AG08396 (cell line): Measurements from ENCODE around the gene RASIP1.
"Not testable (repeated sequence)": the region's sequence is repeated elsewhere in the genome, so short reads cannot be mapped to it uniquely, and the experiment has no call there.

Experiments
- DNase-seq: peaks from one replicate; pipeline ENCODE4 v3.0.0; 2012; ENCODE audit warnings: low spot score, mixed read lengths

The RASIP1 gene

DNA sequence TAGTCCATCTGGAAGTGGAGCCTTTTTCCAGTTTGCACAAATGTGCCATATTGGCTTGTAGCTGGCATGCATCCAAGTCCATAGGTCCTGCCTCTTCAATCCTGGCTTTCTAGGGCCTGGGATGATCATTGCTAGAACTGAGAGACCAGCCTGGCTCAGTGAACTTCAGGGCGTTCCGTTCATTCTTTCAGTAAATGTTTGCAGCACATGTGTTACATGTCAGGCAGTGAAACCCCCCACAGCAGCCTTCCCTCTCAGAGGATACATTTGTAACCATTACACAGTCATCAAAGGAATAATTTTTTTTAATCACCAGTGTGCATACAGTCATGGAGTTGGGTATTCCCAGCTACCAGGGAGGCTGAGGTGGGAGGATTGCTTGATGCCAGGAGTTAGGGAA is 35.0 kb downstream of the RASIP1 start:
- no peak for DNase-seq

DNA sequence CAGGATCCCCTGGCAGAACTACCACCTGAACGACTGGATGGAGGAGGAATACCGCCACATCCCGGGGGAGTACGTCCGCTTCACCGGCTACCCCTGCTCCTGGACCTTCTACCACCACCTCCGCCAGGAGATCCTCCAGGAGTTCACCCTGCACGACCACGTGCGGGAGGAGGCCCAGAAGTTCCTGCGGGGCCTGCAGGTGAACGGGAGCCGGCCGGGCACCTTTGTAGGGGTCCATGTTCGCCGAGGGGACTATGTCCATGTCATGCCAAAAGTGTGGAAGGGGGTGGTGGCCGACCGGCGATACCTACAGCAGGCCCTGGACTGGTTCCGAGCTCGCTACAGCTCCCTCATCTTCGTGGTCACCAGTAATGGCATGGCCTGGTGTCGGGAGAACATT is 37.1 kb downstream of the RASIP1 start:
- no peak for DNase-seq

DNA sequence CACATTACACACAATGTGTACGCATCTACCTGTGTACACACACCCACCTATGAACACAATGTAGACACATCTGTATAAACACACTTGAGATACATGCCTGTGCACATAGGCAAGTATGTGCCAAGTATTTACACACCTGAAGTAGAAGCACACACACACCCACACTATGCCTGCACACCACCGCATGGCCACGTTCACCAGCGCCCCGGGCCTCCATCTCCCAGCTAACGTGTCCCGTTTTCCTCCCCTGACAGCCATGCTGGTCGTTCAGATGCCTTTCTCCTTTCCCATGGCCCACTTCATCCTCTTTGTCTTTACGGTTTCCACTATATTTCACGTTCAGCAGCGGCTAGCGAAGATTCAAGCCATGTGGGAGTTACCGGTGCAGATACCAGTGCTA is 37.7 kb downstream of the RASIP1 start:
- no peak for DNase-seq

DNA sequence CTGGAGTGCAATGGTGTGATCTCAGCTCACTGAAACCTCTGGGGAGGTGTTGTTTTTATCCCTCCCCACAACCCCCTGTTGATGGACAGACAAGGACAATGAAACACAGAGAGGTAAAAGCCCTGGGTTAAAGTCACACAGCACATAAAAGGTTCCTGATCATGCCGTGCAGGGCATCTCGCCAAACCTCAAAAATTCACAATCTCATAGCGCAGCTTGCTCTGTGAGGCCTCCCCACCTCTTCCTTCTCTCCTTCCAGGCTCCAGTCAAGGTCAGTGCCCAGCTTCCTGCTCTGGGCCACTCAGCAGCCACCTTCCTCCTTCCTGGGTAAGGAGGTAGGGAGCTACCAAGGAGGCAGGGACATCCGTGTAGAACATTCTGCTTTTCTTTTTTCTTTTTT is 42.4 kb downstream of the RASIP1 start:
- peak; percentile 67 for DNase-seq

DNA sequence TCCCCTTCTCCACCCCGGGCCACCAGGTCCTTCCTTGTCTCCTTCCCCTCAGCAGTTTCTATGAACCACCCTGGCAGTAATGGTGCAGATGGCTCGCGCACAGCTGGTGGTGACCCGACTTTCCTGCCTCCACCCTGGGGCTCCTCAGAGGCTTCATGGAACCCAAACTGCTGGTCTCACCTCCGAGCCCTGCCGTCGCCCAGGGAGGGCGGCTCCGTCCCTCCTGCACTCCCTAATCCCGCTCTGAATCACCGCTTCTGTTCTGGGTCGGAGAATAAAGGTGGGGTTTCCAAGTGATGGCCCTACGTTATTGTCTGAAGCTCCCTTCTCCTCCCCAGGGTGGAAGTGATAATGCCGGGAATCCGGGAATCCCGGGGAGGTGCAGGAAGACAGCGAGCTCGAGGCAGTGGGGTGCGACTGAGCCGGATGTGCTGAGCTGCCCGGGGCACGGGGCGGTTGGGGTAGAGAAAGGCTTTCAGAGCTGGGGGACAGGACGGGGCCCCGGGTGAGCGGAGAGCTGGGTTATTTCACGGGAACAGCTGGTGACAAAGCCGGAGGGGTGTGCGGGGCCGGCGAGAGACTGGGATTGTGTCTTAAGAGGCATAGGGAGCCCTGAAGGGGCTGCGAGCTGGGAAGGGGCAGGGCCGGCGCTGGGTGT is 43.9 kb downstream of the RASIP1 start:
- DNase-seq: no peak

DNA sequence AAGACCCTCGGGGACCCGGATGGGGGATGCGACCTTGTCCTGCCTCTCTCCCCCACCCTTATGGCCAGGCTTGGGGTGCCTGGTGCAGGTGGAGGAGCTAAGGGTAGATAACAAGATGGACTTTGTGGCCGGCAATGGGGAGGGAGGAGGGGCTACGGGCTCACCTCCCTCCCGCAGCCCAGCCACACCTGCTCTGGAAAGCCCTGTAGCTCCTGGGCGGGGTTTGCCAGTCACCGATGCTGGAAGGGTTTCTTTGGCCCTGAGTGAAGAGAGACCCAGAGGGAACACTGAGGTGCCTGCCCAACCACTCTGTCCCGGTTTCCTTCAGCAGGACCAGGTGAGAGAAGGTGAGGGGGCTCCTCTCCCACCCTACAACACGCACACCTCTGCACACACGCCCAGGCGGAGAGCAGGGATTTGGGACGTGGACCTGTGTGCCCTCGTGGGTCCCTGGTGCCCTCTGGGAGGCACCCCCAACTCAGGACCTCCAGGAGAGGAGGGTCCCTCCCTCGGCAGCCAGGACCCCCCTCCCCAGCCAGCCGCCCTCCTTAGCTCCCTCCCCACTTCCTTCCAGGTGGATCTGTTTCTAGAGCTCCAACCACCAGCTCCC is 44.6 kb downstream of the RASIP1 start, which contains the start of gene FUT2:
TSS of gene FUT2 (plus strand) at position 229 of the 610 bp plus-strand sequence. CDS start 6,986 bp downstream, outside the sequence.
- no peak for DNase-seq

DNA sequence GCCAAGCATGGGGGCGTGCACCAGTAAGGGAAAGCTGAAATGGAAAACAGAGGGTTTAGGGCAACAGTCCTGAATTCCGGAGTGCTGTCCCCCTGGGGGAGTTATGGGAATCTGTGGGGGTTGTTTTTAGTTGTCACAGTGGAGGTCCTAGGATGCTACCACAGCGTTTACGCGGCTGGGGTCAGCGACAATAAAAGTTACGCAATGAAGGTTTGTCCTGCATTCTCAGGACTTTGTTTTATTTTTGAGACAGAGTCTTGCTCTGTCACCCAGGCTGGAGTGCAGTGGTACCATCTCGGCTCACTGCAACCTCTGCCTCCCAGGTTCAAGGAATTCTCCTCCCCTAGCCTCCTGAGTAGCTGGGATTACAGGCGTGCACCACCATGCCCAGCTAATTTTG is 46.8 kb downstream of the RASIP1 start:
- not testable (repeated sequence) for DNase-seq

DNA sequence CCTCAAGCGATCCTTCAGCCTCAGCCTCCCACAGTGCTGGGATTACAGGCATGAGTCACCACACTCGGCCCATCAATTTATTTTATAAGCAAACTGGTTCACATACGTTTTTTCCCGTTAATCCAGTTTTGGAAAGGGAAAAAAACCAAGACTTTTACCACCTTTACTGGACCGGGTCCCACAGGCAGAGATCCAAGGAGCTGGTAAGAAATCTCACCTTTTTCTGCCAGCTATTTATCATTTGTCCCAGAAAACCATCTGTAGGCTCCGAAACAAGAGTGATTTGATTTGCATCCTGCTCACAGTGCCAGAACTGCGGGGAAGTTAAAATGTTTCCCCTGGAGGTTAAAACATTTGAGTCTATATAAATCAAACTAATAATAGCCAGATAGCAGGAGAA is 51.0 kb downstream of the RASIP1 start:
- no peak for DNase-seq

DNA sequence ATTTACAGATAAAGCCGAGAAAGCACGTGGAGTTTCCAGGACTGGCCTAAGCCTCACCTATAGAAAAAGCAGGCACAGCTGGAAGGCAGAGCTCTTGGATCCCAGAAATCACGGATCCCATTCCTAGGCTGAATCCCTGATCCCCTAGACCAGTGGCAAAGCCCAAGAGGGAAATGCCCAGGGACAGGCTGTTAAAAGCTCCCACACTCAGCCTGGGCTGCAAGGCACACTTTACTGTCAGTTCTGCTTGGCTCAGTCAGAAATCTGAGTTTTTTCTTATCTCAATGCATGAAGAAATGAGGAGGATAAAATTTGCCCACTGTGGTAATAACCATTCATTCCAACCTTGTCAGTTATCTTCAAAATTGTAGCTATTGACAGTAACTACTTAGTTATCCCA is 52.6 kb downstream of the RASIP1 start:
- no peak for DNase-seq

DNA sequence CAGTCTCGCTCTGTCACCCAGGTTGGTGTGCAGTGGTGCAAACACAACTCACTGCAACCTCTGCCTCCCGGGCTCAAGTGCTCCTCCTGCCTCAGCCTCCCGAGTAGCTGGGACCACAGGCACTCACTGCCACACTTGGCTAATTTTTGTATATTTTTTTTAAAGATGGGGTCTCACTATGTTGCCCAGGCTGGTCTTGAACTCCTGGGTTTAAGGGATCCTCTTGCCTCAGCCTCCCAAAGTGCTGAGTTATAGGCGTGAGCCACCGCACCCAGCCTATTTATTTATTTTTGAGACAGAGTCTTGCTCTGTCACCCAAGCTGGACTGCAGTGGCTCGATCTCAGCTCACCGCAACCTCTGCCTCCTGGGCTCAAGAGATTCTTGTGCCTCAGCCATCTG is 53.8 kb downstream of the RASIP1 start:
- DNase-seq: not testable (repeated sequence)

DNA sequence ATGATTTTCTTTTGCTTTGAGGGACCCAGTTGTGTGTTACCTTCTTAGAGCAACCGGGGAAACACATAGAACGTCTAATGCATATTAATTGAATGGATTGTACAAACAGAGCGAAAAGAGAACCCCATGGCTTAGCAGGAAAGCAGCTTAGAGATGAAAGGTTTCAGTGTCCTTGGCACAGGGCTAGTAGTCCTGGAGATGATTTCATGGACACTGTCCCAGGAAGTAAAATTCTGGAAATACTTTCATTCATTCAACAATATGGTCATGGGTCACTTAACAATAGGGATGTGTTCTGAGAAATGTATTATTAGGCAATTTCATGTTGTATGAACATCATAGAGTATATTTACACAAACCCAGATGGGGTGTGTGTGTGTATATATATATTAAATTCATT is 54.3 kb downstream of the RASIP1 start:
- DNase-seq: no peak

DNA sequence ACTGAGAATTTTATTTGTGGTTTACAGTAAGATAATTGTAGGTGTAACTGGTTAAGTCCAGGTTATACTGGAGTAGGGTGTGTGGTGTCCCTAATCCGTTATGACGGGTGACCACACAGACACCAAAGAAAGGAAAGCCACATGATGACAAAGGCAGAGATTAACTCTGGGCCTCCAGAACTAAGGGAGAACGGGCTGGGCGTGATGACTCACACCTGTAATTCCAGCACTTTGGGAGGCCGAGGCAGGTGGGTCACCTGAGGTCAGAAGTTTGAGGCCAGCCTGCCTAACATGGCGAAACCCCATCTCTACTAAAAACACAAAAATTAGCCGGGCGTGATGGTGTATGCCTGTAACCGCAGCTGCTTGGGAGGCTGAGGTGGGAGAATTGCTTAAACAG is 54.8 kb downstream of the RASIP1 start:
- no peak for DNase-seq

DNA sequence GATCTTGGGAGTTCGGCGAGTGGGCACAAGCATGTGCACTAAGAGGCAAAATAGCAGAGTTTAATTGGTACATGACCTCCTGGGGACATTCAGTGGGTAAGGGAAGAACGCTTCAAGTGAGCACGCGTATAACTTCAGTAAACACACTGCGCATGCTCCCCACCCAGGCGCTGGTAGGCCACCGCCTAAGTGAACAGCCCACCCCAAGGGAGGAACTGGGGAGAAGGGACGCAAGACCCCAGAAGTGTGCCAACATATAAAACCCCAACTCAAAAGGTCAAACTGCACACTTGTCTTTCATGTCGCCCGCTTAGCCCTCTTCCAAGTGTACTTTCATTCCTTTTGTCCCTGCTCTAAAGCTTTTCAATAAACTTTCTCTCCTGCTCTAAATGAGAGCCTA is 57.1 kb downstream of the RASIP1 start:
- DNase-seq: peak; percentile 34

DNA sequence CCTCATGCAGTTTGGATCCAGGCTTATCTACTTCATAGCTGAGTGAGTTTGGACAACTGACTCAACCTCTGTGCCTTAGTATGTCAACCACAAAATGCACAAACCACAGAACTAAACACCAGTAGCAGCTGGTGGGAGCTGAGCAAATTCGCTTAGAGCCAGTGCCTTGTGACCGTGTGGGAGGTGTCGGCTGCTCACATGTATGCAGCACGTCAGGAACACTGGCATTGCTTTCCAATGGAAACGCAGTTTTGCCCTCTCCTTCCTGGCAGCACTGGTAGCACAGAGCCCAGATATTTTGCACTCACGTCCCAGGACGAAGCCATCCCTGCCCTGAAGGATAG is 59.3 kb downstream of the RASIP1 start:
- DNase-seq: peak; percentile 91

DNA sequence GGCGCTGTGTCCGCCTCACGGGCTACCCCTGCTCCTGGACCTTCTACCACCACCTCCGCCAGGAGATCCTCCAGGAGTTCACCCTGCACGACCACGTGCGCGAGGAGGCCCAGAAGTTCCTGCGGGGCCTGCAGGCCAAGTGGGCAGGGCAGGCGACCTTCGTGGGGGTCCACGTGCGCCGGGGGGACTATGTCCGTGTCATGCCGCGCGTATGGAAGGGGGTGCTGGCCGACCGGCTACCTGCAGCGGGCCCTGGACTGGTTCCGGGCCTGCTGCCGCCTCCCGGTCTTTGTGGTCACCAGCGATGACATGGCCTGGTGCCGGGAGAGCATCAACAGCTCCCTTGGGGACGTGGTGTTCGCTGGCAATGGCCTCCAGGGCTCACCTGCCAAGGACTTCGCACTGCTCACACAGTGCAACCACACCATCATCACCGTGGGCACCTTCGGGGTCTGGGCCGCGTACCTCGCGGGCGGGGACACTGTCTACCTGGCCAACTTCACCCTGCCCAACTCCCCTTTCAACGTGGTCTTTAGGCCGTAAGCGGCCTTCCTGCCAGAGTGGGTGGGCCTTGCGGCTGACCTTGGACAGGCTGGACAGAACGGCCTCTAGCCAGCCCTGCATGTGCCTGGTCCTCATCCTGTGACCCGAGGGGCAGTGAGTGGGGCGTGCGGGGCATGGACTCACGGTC is 59.8 kb downstream of the RASIP1 start:
- DNase-seq: no peak

DNA sequence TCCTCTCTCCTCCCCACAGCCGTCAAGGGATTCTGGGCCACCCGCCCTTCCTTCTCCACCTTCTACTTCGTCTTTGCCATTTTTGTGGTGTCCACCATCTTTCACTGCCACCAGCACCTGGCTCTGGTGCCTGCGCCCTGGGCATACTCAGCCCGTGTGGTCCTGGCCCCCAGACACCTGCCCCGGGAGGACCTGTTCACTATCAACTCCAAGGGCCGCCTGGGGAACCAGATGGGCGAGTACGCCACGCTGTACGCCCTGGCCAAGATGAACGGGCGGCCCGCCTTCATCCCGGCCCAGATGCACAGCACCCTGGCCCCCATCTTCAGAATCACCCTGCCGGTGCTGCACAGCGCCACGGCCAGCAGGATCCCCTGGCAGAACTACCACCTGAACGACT is 60.4 kb downstream of the RASIP1 start:
- not testable (repeated sequence) for DNase-seq

DNA sequence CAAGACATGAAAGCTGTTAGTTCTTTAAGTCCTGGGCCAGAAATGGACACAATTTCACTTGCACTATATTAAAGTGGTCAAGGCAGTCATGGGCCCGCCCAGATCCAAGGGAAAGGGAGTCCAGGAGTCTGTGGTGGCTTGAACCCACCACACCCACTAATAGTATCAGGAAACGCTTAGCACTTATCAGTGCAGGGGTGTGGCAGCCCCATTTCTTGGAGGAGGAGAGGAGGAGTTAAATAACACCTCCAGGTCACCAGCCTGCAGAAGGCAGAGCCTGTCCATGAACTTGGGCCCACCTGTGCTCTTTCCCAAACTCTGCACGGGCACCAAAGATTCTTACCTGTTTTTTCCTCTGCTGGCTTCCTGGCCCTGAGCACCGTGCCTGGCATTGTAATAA is 62.2 kb downstream of the RASIP1 start:
- DNase-seq: no peak

DNA sequence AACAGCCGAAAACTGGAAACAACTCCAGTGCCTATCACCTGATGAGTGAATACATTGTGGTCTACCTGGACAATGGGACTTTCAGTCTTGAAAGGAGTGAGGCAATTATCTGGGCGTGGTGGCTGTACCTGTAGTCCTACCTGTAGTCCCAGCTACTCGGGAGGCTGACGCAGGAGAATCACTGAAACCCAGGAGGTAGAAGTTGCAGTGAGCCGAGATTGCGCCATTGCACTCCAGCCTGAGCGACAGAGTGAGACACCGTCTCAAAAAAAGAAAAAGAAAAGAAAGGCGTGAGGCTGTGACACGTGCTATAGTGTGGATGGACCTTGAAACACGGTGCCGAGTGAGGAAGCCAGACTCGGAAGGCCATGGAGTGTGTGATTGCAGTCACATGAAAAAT is 63.5 kb downstream of the RASIP1 start:
- DNase-seq: no peak

DNA sequence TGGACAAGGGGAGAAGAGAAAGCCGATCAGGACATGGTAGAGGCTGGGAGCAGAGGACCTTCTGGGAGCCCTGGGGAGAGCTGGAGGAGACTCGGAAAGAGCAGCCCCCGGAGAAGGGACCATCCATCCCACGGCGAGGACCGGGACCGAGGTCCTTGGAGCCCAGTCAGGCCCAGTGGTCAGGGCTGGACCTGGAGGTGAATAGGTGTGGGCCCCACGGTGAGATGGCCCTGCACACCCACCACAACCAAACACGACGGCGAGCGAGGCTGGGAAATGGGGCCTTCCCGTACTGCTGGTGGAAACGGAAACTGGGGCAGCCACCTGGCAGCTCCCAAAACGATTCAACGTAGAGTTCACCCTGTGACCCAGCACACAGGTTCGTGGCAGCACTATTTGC is 63.9 kb downstream of the RASIP1 start:
- DNase-seq: no peak

DNA sequence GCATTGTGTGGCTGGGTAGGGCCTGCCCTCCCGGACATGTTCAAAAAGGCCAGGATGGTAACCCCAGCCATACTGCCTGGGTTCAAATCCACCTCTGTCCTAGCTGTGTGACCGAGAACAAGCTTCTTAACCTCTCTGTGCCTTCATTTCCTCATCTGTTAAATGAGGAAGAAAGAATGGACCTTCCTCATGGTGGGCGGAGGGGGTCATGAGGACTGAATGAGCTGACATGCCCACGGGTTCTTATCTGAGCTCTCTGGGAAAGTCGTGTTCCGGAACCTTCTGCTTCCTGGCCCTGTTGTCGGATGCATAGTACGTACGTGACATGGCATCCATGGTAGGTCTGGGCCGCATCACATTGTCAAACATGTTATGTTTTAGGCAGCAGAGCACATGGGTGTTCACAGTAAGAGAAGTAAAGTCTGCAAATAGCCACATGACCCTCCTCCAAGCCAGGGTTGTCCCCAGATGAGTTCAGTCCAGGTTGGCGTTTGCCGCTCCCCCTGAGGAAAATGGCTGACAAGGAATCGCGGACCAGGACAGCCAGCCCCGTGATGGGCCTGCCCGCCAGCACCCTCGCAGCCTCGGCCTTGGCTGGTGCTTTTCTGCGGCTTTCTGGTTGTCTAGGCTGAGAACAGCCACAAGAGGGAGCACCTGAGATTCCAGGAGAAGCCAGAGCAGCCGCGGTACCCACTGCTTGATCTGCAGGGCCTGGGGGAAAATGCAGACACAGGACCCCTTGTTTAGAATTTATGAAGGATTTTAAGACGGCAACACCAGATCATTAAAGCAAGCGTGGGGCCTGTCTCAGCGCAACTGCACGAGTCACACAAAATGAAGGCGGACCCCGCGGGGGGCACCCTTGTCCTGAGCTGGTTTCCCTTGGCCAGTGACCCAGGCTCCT is 65.2 kb downstream of the RASIP1 start:
- DNase-seq: peak; percentile 95

DNA sequence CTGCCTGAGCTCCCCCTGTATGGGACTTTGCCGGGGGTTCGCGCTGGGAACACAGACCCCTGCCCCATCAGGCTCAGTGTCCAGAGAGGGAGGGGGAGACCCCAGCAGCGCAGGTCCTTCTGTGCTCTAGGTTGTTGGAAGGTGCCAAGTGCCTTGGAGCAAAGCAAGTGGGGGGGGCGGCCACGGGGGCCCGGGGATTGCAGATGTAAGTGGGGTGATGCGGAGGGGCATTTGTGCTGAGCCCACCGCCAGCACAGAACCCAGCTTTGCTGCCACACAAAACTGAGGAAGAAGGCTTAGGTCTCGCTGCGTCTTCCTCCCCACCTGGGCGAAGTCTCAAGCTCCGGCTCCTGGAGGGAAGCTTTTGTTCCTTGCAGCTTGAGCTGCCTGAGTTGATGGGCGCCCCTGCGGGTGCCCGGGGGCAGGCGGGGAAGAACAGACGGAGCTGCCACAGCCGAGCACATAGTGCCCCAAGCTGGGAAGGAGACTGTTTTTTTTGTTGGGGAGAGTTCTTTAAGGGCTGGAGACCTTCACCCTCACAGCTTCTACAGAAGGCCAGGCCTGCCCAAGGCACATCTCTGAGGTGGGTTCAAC is 66.1 kb downstream of the RASIP1 start:
- no peak for DNase-seq

DNA sequence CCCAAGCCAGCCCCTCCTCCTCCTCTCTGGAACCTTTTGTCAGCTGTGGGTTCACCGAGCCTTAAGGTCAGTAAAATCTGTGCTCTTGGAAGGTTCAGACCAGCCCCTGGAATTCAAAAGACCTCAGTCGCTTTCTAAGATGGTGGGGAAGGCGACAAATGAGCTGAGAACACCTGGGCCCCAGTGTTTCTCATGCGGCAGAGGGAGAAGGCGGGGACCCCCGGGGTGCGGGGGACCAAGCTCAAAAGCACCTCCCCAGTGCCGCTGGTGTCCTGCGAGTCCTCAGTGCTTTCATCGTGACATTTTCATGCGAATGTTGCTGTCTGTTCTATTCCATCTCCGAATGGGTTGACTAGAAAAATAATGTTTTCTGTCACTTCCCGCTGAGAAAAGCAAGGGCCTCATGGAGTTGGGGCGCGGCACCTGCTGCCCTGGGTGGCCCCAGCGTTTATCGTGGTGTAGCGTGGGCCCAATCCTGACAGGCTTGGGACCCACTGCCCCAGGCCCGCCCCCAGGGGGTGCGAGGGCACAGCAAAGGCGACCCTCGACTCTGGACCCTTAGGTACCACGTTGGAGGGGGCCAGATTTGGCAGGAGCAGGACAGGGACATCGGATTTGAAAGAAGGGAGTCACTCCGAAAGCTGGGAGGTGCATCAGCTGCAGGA is 66.8 kb downstream of the RASIP1 start:
- DNase-seq: no peak
